ENCODE results near the gene LSMEM2.
A peak's percentile ranks its signal among the peaks of the same experiment; 100 is the strongest.
"Not testable (repeated sequence)": the region's sequence is repeated elsewhere in the genome, so short reads cannot be mapped to it uniquely, and the experiment has no call there.

The LSMEM2 gene

GRCh38 chr3:50266836-50267235 is 12.1 kb upstream of the LSMEM2 start:
- DNase-seq, result no peak

DNA sequence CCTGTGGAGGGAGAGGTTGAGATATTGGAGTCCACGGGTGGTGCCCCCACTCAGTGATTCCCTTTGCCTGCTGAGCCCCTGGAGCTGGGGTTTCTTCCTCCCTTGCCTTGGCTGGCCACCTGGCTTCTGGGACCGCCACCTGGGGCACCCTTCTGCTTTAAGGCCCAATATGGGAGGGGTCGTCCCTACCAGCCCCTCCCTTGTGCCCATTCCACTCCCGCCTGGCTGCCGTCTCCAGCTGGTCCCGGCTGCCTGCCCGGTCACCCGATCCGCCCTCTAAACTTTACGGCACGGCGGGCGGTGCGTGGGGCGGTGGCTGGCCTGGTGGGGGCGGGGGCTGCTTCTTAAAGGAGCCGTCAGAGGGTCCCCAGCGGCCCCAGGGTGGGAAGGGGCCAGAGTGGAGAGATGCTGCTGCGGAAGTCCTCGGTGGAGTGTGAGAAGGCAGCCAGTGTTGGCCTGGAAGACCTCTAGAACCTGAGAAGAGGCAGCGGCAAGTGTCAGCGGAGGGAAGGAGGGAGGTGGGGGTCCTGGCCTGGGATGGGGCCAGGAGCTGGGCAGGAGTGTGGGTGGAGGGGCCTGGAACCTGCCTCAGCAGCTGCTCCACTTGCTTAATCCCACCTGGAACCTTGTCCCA is 11.5 kb upstream of the LSMEM2 start:
- no peak for DNase-seq

DNA sequence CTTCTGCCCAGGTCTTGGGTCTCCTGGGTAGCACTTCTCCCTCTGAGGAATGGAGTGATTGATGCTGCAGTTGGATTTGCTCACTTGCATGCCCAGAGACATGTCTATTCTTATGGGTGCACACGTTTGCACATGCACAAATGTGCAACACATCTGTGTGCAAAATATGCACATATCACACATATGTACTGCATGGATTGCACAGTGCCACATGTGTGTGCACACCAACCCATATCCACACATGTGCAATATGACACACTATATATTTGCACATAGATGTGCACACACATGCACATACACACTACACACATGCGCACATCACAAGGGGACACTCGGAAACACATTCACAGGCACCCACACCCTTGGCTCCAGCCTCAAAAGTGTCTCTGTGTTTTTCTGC is 10.6 kb upstream of the LSMEM2 start:
- DNase-seq, result no peak

GRCh38 chr3:50268703-50269451 is 10.0 kb upstream of the LSMEM2 start, which contains the start of gene SEMA3B:
TSS of gene SEMA3B (plus strand) at chr3:50269147. CDS start at chr3:50269241, 94 bp downstream.
- no peak for DNase-seq

DNA sequence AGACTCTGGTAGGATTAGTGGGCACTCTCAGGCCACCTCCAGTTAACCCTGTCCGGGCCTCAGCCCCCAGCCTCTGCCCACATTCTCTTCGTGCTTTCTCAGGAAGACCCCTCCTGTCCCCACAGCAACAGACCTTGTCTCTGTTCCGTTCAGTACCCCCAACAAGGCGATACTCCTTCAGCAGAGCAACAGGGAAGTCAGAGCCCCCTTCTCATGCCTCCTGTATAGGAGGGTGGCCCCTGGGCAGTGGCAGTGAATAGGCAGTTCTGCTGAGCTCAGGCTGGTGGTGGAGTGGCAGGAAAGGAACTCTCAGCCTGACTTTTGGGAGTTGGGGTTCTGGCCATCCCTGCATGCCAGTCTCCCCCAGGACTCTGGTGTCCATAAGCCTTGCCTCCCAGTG is 9.4 kb upstream of the LSMEM2 start:
- DNase-seq, result no peak

DNA sequence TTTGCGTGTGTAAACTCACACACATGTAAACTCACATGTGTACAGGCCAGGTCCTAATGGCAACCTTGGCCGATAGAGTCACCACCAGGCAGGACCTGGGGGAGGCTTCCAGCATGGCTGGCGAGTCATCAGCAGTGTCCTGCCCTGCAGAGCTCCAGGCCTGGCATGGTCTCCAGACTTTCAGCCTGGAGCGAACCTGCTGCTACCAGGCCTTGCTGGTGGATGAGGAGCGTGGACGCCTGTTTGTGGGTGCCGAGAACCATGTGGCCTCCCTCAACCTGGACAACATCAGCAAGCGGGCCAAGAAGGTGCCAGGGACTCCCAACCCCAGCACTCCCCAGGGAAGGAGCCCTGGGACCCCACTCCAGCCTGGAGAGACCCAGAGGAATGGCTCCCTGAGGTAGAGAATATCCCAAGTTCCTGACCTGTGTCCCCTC is 8.9 kb upstream of the LSMEM2 start:
- DNase-seq, result no peak

DNA sequence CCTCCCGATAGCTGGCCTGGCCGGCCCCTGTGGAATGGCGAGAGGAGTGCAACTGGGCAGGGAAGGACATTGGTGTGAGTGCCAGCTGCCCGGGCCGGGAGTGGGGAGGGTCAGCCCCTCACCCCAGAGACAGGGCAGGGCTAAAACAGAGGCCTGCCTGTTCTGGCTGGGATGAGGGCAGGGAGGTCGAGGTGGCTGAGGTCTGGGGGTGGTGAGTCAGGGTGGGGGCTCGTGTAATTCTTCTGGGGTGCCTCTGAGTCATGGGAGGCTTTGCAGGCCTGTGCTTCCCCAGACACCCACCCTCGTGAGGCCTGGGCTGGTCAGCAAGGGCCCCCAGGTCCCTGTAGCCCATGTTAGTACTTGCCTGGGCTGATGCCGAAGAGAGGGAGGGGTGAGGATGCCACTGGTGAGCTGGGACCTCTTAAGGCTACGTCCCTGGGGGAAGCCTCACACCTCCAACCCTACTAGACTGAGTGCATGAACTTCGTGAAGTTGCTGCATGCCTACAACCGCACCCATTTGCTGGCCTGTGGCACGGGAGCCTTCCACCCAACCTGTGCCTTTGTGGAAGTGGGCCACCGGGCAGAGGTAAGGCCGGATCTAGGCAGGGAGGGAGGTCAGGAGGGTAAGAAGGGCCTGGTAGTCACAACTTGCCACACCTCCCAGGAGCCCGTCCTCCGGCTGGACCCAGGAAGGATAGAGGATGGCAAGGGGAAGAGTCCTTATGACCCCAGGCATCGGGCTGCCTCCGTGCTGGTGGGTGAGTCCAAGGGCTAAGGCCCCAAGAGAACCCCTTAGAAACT is 8.3 kb upstream of the LSMEM2 start:
- no peak for DNase-seq

DNA sequence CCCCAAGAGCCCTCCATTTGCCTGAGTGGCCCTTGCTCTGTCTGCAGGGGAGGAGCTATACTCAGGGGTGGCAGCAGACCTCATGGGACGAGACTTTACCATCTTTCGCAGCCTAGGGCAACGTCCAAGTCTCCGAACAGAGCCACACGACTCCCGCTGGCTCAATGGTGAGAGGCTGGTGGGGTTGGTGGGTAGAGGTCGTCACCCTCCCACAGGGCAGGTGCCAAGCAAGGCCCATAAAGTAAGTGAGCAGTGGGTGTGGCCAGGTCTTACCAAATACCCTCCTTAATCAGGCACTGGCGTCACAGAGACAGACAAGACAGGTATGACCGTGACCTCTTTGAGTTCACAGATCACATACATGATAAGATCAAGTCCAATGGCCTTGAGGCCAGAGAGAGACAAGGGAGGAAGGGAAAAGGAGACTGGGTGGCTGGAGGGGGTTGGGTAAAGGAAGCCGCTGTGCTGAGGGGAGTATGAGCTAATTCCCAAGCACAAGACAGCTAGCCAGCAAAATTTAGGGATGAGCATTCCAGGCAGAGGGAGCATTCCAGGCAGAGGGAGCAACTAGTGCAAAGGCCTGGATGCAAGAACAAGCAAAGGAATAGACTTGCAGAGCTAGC is 7.5 kb upstream of the LSMEM2 start:
- no peak for DNase-seq

DNA sequence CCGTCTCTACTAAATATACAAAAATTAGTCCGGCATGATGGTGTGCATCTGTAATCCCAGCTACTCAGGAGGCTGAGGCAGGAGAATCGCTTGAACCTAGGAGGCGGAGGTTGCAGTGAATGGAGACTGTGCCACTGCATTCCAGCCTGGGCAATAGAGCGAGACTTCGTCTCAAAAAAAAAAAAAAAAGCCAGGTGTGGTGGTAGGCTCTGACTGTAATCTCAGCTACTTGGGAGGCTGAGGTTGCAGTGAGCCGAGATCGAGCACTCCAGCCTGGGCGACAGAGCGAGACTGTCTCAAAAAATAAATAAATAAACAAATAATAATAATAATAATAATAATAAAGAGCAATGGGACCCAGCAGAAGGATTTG is 6.4 kb upstream of the LSMEM2 start:
- DNase-seq, result not testable (repeated sequence)

- DNase-seq, result peak; percentile 39
Measured at GRCh38 chr3:50272911-50273688, 5.8 kb upstream of the LSMEM2 start.

DNA sequence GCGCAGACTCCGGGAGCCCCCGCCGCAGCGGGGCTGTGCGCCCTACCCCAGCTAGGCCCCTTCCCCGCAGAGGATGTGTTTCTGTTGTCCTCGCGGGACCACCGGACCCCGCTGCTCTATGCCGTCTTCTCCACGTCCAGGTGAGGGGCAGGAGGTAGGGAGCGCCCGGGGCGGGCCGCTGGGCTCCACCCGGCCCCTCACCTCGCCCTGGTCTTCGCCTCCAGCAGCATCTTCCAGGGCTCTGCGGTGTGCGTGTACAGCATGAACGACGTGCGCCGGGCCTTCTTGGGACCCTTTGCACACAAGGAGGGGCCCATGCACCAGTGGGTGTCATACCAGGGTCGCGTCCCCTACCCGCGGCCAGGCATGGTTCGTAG is 5.2 kb upstream of the LSMEM2 start:
- no peak for DNase-seq

DNA sequence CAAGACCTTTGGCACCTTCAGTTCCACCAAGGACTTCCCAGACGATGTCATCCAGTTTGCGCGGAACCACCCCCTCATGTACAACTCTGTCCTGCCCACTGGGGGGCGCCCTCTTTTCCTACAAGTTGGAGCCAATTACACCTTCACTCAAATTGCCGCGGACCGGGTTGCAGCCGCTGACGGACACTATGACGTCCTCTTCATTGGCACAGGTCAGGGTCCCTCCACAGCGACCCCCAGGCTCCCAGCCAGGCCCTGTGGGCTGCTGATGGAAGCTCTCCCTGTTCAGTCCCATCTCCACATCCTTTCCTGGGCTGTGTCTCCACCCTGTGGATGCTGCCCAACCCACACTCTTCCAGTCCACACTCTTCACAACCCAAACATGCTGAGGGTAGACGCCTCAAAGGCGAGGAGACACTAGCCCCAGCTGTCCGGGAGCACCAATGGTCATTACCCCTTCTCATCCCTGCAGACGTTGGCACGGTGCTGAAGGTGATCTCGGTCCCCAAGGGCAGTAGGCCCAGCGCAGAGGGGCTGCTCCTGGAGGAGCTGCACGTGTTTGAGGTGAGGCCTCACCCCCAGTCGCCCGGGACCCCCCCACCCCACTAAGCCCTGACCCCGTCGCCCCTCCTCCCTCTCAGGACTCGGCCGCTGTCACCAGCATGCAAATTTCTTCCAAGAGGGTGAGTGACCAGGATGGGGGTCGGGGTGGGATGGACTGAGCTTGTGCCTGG is 4.3 kb upstream of the LSMEM2 start:
- peak; percentile 31 for DNase-seq

GRCh38 chr3:50275141-50275995 is 3.5 kb upstream of the LSMEM2 start:
- no peak for DNase-seq

DNA sequence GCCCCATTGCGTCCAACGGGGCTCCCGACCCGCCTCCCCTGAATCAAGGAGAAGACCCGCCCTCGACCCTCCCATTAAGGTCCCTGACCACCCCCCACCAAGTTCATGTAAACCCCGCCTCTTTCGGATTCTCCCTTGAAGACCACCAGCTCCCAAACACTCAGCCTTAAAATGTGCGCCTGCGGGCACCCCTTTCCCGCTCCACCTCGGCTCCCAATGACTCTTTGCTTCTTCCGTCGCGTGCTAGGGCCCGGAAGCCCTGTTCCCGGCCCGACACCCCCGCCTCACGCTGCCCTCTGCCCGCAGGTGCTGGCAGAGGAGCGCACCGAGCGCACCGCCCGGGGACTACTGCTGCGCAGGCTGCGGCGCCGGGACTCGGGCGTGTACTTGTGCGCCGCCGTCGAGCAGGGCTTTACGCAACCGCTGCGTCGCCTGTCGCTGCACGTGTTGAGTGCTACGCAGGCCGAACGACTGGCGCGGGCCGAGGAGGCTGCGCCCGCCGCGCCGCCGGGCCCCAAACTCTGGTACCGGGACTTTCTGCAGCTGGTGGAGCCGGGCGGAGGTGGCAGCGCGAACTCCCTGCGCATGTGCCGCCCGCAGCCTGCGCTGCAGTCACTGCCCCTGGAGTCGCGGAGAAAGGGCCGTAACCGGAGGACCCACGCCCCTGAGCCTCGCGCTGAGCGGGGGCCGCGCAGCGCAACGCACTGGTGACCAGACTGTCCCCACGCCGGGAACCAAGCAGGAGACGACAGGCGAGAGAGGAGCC is 2.7 kb upstream of the LSMEM2 start:
- DNase-seq, result no peak

- DNase-seq, result no peak
Measured at GRCh38 chr3:50276762-50277101, 2.2 kb upstream of the LSMEM2 start.

DNA sequence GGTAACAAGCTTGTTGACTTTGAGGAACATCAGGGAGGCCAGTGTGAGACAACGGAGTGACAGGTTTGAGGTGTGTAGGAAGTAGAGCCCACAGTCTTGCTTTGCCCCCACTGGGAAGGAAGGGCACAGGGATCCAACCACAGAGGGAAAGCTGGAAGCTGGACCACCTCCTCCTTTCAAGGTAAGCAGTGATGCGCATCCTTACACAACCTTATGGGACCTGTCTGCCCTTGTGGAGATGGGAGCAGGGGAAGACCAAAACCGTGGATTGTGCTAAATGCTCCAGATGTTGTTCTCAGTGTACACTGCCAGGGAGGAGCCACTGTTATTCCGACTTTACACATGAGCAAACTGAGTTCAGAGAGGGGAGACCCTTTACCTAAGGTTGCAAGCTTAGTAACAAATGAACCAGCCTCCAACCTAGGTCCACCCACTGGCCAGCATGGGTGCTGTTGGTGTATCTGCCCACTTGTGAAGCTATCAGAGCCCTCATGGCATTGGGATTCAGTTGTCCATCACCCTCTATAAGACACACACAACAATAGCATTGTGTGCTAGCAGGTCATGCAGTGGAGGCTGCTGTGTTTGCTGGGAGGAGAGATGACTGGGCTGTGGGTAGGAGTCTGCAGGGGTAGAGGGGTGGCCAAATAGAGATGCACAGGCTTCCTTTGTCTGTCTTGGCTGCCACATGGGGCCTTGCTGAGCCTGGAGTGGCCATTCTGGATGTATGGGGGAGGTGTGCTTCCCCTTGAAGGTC is 586 bp upstream of the LSMEM2 start:
- no peak for DNase-seq

DNA sequence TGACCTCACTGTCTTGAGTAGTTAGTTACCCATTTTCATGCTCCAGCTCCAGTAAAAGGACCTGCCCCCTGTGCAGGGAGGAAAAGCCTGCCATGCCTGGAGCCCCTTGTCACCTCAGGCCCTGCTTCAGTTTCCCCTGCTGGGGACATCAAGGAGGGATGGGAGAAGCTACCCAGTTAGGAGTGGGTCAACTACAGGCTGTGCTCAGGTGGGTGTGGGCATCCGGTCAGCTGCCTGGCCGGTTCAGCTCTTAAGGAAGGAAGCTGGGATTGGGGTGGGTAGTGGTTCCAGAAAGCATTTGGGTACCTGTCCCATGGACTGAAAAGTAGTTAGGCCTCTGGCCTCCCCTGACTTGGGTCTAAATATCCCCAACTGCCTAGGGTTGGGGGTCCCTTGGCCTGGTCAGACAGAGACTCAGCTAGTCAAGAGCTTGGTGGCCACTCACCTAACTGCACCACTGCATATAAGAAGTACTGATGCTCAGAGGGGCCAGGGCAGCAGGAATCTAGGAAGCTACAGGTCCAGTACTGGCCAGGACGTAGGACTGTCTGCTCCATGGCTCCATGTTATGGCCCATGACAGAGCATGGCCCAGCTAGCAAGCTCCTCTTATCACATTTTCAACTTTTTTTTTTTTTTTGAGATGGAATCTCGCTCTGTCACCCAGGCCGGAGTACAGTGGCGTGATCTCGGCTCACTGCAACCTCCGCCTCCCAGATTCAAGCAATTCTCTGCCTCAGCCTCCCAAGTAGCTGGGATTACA is 549 bp downstream of the LSMEM2 start:
- no peak for DNase-seq

- DNase-seq, result not testable (repeated sequence)
Measured at GRCh38 chr3:50284121-50284520, 5.2 kb downstream of the LSMEM2 start.

All from SHP77 treated with DMSO at 0.1 percent for 48 hours (cell line).